Keratinocyte (primary cell): ENCODE measurements around the gene CCNB1IP1. TPM values are rescaled to one million over a fixed set of nuclear protein-coding genes. Genes with fewer than 3 reads are reported as not detected.

Experiments used
- DNase-seq: peaks from one replicate; pipeline ENCODE4 v3.0.0-alpha.2; 2011; ENCODE audit warnings: low read depth, missing footprints, low spot score
- FAIRE-seq: peaks from 2 replicates; lab custom pipeline; 2011; peaks lifted over from hg19 to GRCh38; lab: Jason Lieb, UNC
- H2AFZ ChIP-seq: 2 replicates; pipeline ENCODE4 v1.6.0; 2012; ENCODE audit warnings: low read length, control low read depth, inconsistent platforms; ENCODE audit not compliant: control insufficient read depth
- H3K27ac ChIP-seq: 2 replicates; pipeline ENCODE4 v1.5.1; 2011; ENCODE audit warnings: low read length; ENCODE audit not compliant: control insufficient read depth, insufficient read depth
- H3K27me3 ChIP-seq: 3 replicates; pipeline ENCODE4 v1.6.0; 2011; ENCODE audit warnings: low read length; ENCODE audit not compliant: control insufficient read depth, insufficient read depth; ENCODE audit errors: extremely low read depth
- H3K36me3 ChIP-seq, 2 experiments: 2 replicates in 1 of 2; 3 replicates in 1 of 2; pipeline ENCODE4 v1.5.1; 2011; ENCODE audit warnings: low read length in 2 of 2, mild to moderate bottlenecking in 1 of 2; ENCODE audit not compliant: control insufficient read depth in 2 of 2, insufficient read depth in 2 of 2; ENCODE audit errors: extremely low read depth in 1 of 2
- H3K4me1 ChIP-seq: 3 replicates; pipeline ENCODE4 v1.5.1; 2011; ENCODE audit warnings: low read length; ENCODE audit not compliant: control insufficient read depth, insufficient read depth; ENCODE audit errors: extremely low read depth
- H3K4me2 ChIP-seq: 3 replicates; pipeline ENCODE4 v1.6.0; 2011; ENCODE audit warnings: low read depth, low read length; ENCODE audit not compliant: control insufficient read depth, insufficient read depth; ENCODE audit errors: extremely low read depth
- H3K4me3 ChIP-seq, 3 experiments: fragments of 200-600 bp in 1 of 3; sonication (generic) in 1 of 3; 2 replicates in 2 of 3; 3 replicates in 1 of 3; pipeline ENCODE4 v1.5.1; 2011 to 2016; ENCODE audit warnings: low read length in 3 of 3, mild to moderate bottlenecking in 3 of 3, control low read depth in 2 of 3, inconsistent platforms in 1 of 3, low read depth in 1 of 3, mixed read lengths in 1 of 3, mixed run types in 1 of 3, moderate library complexity in 1 of 3; ENCODE audit not compliant: control insufficient read depth in 2 of 3, insufficient read depth in 2 of 3; ENCODE audit errors: extremely low read depth in 1 of 3
- H3K79me2 ChIP-seq: 2 replicates; pipeline ENCODE4 v1.6.0; 2012; ENCODE audit warnings: low read length; ENCODE audit not compliant: control insufficient read depth, insufficient read depth
- H3K9ac ChIP-seq: 3 replicates; pipeline ENCODE4 v1.6.0; 2011; ENCODE audit warnings: low read length; ENCODE audit not compliant: control insufficient read depth, insufficient read depth; ENCODE audit errors: extremely low read depth
- H3K9me1 ChIP-seq: 3 replicates; pipeline ENCODE4 v1.6.0; 2011; ENCODE audit warnings: low read length; ENCODE audit not compliant: control insufficient read depth, insufficient read depth; ENCODE audit errors: extremely low read depth
- H3K9me3 ChIP-seq: 2 replicates; pipeline ENCODE4 v1.5.1; 2012; ENCODE audit warnings: low read depth, low read length; ENCODE audit not compliant: control insufficient read depth
- H4K20me1 ChIP-seq: 3 replicates; pipeline ENCODE4 v1.6.0; 2011; ENCODE audit warnings: low read length; ENCODE audit not compliant: control insufficient read depth, insufficient read depth; ENCODE audit errors: extremely low read depth
- EZH2 ChIP-seq: IDR thresholded peaks from one replicate; pipeline ENCODE4 v1.6.1; 2012; ENCODE audit warnings: inconsistent platforms, mild to moderate bottlenecking, low read length, moderate library complexity
- dilution Hi-C: fragments of 300-500 bp; cut with MboI; formaldehyde crosslinking; loops from one replicate; pipeline ENCODE4 v1.7.0; 2020; ENCODE audit warnings: low sequenced_read_pairs; ENCODE audit not compliant: extremely low pct_ligation_motif_present
- polyA plus RNA-seq, 5 experiments: library from polyadenylated mRNA; depleted of rRNA in 3 of 5; stranded (reverse) in 3 of 5; stranded (forward) in 1 of 5; unstranded in 1 of 5; fragments of >200 nt; gene quantifications; 1 replicate in 1 of 5; 2 replicates in 3 of 5; 3 replicates in 1 of 5; pipeline versions ENCODE4 v1.2.1 to v1.2.3, GENCODE V29; 2011 to 2012; ENCODE audit warnings: missing spikeins in 2 of 5, low read depth in 1 of 5, low replicate concordance in 1 of 5
- TF ChIP-seq, protein P1 (sequence below), 3 experiments: IDR thresholded peaks in 1 of 3; conservative IDR thresholded peaks in 1 of 3; optimal IDR thresholded peaks in 1 of 3; 2 replicates in 2 of 3; 3 replicates in 1 of 3; pipeline versions ENCODE3 to v1.5.1; 2011; ENCODE audit warnings: low read length in 3 of 3, mild to moderate bottlenecking in 3 of 3, moderate library complexity in 2 of 3, control low read depth in 1 of 3, inconsistent platforms in 1 of 3; ENCODE audit not compliant: insufficient read depth in 2 of 3; ENCODE audit errors: extremely low read depth in 1 of 3

Gene CCNB1IP1
- polyA plus RNA-seq, 1 donor (not counting 4 experiments of a cell fraction or from before 2014, with no cell fraction given): 65.8 TPM

- Histone ChIP-seq H3K4me1 (peaks cover 4% of the 10 kb centered on the region), H3K27ac (no peak overlapping the region), H3K9me3 (no peaks in the 10 kb centered on the region), H3K9ac (no peak overlapping the region), H4K20me1 (no peaks in the 10 kb centered on the region), H3K79me2 (peaks cover 11% of the 10 kb centered on the region), H3K9me1 (no peaks in the 10 kb centered on the region), H3K4me3 (no peak overlapping the region), H3K27me3 (no peaks in the 10 kb centered on the region), H3K4me2 (no peak overlapping the region), H3K36me3 (peaks cover 3 to 19% of the 10 kb centered on the region in 2 experiments), H2AFZ (no peak overlapping the region)
- DNase-seq: no peak
- dilution Hi-C loops: no loop called here
- no peak for FAIRE-seq
- no peak for TF ChIP-seq EZH2
- TF ChIP-seq, protein P1, sequence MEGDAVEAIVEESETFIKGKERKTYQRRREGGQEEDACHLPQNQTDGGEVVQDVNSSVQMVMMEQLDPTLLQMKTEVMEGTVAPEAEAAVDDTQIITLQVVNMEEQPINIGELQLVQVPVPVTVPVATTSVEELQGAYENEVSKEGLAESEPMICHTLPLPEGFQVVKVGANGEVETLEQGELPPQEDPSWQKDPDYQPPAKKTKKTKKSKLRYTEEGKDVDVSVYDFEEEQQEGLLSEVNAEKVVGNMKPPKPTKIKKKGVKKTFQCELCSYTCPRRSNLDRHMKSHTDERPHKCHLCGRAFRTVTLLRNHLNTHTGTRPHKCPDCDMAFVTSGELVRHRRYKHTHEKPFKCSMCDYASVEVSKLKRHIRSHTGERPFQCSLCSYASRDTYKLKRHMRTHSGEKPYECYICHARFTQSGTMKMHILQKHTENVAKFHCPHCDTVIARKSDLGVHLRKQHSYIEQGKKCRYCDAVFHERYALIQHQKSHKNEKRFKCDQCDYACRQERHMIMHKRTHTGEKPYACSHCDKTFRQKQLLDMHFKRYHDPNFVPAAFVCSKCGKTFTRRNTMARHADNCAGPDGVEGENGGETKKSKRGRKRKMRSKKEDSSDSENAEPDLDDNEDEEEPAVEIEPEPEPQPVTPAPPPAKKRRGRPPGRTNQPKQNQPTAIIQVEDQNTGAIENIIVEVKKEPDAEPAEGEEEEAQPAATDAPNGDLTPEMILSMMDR (optimal IDR thresholded peaks at IDR 0.05 in 1 of 3, IDR thresholded peaks at IDR 0.05 in 1 of 3, conservative IDR thresholded peaks at IDR 0.05 in 1 of 3; ENCODE audit: extremely low read depth in 1 of 3, insufficient read depth in 2 of 3, low read length in 3 of 3): no peak
Measured at GRCh38 chr14:20346713-20347112, 13.6 kb upstream of the CCNB1IP1 start.

DNA sequence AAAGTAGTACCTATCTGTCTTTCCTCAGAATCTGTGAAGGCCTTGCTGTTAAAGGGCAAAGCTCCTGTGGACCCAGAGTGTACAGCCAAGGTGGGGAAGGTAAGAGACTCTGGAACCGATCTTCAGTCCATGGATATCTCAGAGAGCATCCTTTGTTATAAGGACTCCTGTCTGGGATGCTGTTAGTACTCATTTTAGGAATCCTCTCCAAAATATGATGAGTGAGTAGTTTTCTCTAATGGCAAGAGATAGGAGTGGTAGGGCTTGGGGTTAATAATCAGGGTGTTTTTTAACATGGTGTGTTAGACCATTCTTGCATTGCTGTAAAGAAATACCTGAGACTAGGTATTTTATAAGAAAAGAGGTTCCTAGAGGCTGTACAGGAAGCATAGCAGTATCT, 12.3 kb upstream of the CCNB1IP1 start:
- no peak overlapping the region for H3K27ac ChIP-seq
- no peak overlapping the region for H3K9ac ChIP-seq
- dilution Hi-C loops: no loop called here
- no peak for DNase-seq
- no peaks in the 10 kb centered on the region for H3K27me3 ChIP-seq
- H3K9me3 ChIP-seq: no peaks in the 10 kb centered on the region
- H4K20me1 ChIP-seq: no peaks in the 10 kb centered on the region
- no peak overlapping the region for H3K4me2 ChIP-seq
- H2AFZ ChIP-seq: no peak overlapping the region
- H3K4me3 ChIP-seq: no peak overlapping the region
- peaks cover 4% of the 10 kb centered on the region for H3K4me1 ChIP-seq
- TF ChIP-seq, protein P1 (optimal IDR thresholded peaks at IDR 0.05 in 1 of 3, IDR thresholded peaks at IDR 0.05 in 1 of 3, conservative IDR thresholded peaks at IDR 0.05 in 1 of 3; ENCODE audit: extremely low read depth in 1 of 3, insufficient read depth in 2 of 3, low read length in 3 of 3): no peak
- TF ChIP-seq EZH2: no peak
- FAIRE-seq: no peak
- H3K36me3 ChIP-seq: peaks cover 3 to 18% of the 10 kb centered on the region in 2 experiments
- H3K79me2 ChIP-seq: peaks cover 11% of the 10 kb centered on the region
- no peaks in the 10 kb centered on the region for H3K9me1 ChIP-seq
